Activated naive CD4-positive, alpha-beta T cell treated with anti-CD3 and anti-CD28 coated beads, Interleukin-2, amount 50 U/mL, for 72 hours (primary cell): ENCODE data around the gene RAPGEF5. TPM values are rescaled to one million over a fixed set of nuclear protein-coding genes. Genes with fewer than 3 reads are reported as not detected.

Source experiments
- ATAC-seq, 2 donors: fragments of 150-1000 bp; cut with Tn5 transposase; 2 replicates each; pipeline ENCODE4 v1.10.0; 2021; ENCODE audit warnings: mild to moderate bottlenecking in 2 of 2, moderate library complexity in 2 of 2
- DNase-seq, 2 donors: peaks; one replicate each; pipeline ENCODE4 v3.0.0; 2021 to 2022; ENCODE audit warnings: low spot score in 2 of 2
- H3K27ac Mint-ChIP-seq, 2 donors: one replicate each; pipeline ENCODE4 v1.8.0; 2022; ENCODE audit warnings: mild to moderate bottlenecking in 2 of 2, mixed read lengths in 2 of 2
- H3K36me3 Mint-ChIP-seq, 2 donors: one replicate each; pipeline ENCODE4 v1.8.0; 2022; ENCODE audit warnings: mixed read lengths in 2 of 2
- H3K9me3 Mint-ChIP-seq, 2 donors: one replicate each; pipeline ENCODE4 v1.8.0; 2022; ENCODE audit warnings: mixed read lengths in 2 of 2
- total RNA-seq, 2 donors: library from RNA; stranded (reverse); gene quantifications; one replicate each; pipeline ENCODE4 v1.2.3, GENCODE V29; 2022

RAPGEF5 gene
- total RNA-seq, 2 donors from 2014 or later, result 0.23 to 0.53 TPM

DNA sequence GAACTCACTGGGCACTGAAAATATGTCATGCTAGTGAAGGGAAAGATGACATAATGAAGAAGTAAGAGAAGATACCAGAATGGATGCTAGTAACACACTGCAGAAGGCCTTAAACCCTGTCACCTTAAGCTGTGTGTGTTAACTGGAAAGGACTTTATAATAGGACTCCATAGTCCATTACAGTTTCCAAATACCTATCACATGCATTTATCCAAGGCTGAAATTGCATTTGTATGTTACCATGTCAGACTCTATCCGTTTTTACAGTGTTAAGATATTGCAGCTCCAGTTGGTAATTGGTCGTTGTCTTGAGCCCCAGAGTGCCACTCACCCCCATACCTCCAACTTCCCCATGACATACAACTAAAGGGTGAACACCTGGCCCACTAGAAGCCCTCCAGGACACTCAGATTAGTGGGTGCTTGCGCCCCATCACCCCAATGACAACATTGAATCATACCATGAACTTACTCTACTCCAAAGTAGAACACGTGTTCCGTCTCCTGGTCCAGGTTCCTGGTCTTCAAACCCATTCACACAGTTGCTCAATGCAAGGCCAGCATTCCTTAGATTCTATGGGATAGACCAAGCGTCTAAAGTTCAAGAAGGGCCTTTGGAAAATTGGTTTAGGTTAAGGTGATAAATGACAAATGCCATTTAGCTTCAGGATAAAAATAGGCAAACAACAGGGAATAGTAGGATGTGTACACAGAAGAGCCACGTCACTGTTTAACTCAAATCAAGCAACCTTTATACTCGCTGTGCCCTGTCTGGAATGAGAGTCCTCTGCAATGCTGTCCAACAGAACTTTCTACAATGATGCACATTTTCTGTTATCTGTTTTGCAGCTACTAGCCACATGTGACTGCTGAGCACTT, 2.1 kb upstream of the RAPGEF5 start:
- Mint-ChIP-seq H3K9me3 (peaks cover 0 to 9% of the 10 kb centered on the region in 2 donors), H3K27ac (no peak overlapping the region), H3K36me3 (peaks cover 4 to 11% of the 10 kb centered on the region in 2 donors)
- no peak for DNase-seq
- no peak for ATAC-seq

DNA sequence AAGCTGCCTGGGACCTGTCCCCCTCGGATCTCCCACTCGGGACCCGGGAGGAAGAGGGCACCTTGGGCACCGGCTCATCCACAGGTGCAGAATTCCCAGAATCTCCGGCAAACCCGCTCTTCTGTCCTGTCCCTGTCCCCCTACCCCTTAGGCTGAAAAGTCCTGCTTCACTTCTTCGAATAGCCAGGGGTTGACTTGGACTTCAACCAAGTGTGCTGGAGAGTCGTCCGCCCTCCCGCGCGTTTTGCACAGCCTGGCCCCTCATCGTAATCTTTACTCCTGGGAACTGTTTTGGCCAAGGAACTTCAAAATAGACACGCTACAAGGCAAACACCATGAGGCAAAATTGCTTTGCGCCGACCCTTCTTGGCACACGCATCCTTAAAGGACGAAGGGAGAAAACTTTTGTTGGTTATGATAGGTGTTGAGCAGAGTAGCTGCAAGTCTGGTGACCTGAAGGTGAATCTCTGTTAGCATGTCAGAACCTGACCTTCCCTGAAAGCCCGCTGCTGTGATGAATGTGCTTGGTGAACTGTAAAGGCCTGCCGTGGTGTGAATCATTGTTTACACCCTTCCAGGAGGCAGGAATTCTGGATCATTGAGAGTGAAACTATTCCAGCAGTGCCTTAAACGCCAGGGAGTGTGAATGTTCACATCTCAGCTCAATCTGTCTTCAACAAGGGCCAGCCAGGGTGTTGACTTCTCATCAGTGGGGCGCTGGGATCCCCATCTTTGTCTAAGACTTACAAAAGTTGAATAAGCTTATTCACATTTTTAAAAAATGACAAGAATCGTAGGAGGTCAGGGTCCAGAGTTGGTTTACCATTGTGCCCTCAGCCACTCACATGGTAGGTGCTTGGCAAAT, 589 bp upstream of the RAPGEF5 start:
- Mint-ChIP-seq H3K36me3 (peaks cover 4 to 11% of the 10 kb centered on the region in 2 donors), H3K9me3 (peaks cover 0 to 9% of the 10 kb centered on the region in 2 donors), H3K27ac (no peak overlapping the region)
- ATAC-seq (no peak), DNase-seq (no peak)

DNA sequence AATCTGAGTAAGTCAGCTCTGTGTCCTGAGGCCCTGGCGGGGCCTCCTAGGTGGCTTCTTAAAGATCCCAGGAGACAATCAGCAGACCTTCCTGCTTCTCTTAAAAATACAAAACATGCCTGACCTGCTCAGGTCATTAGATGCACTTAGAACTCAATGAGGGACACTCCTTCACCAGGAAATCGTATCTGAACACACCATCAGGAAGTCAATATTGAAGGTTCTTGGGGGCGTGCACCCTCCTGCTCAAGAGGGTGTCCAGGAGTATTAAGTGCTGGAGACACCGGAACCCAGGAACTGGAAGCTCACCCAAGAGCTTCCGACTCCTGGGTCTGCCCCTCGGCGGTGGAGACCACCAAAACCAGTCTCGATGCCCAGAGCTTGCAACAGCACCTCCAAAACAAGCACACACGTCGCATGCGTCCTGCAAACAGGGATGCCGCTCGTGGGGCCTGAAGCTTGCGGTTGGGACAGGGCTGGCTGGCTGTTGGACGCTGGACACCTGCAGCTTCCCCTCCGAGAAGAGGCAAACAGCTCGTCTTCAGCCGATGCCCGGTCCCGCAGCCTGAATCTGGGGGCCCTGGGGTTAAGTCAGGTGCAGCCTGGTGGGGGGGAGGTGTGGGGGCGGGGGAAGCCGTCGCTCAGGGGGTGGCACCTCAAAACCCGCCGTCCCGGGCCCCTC, 803 bp downstream of the RAPGEF5 start:
- Mint-ChIP-seq H3K27ac (no peak overlapping the region), H3K36me3 (peaks cover 4 to 11% of the 10 kb centered on the region in 2 donors), H3K9me3 (peaks cover 0 to 9% of the 10 kb centered on the region in 2 donors)
- DNase-seq, result no peak
- no peak for ATAC-seq

DNA sequence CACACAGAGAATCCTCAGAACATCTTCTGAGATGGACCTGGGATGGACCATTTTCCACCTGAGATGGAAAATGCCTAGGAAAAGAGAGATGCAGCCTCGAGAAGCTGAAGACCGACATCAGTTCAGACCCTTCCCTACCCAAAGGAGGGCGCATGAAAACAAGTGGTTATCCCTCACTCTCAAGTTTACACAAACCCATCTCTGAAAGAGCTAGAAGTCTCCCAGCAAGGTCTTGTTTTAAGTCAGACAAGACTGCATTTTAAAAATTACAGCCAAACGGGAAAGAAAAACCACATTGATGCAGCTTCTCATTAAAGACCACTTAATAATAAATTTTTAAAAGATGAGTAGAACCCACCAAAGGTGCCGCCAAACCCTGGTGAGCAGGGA, 1.3 kb downstream of the RAPGEF5 start:
- no peak for DNase-seq
- Mint-ChIP-seq H3K27ac (no peak overlapping the region), H3K9me3 (peaks cover 0 to 9% of the 10 kb centered on the region in 2 donors), H3K36me3 (peaks cover 4 to 11% of the 10 kb centered on the region in 2 donors)
- ATAC-seq, result no peak

DNA sequence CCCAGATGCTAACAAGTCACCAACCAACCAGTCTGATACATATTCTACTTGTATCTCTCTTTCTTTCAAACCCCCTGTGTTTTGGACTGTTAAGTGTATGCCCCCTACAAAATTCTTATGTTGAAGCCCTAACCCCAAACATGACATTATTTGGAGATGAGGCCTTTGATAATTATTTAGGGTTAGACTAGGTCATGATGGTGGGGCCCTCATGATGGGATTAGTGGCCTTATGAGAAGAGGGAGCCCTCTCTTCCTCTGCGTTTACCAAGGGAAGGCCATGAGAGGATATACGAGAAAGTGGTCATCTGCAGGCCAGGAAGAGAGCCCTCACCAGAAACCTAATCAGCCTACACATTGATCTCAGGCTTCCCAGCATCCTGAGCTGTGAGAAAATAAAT, 2.5 kb downstream of the RAPGEF5 start:
- no peak for ATAC-seq
- Mint-ChIP-seq H3K36me3 (peaks cover 4 to 11% of the 10 kb centered on the region in 2 donors), H3K27ac (no peak overlapping the region), H3K9me3 (peaks cover 0 to 9% of the 10 kb centered on the region in 2 donors)
- no peak for DNase-seq

DNA sequence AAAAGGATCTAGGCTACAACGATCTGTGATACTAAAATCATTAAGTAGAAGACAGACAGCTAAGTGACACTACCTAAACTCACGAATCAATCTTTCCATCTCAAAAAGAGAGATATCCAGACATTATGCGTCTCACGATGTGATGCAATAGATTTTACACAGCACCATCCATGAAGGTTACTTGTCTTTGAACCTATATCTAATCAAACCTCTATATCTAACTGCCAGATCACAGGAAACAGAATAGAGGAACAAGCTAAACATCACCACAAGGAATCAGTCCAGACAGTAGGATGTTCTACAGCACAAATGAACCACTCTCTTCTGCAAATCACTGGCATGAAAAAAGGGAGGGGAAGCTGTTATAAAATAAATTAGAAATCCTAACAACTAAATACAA, 4.1 kb downstream of the RAPGEF5 start:
- DNase-seq (no peak), ATAC-seq (no peak)
- Mint-ChIP-seq H3K9me3 (peaks cover 0 to 9% of the 10 kb centered on the region in 2 donors), H3K27ac (no peak overlapping the region), H3K36me3 (peaks cover 4 to 11% of the 10 kb centered on the region in 2 donors)

DNA sequence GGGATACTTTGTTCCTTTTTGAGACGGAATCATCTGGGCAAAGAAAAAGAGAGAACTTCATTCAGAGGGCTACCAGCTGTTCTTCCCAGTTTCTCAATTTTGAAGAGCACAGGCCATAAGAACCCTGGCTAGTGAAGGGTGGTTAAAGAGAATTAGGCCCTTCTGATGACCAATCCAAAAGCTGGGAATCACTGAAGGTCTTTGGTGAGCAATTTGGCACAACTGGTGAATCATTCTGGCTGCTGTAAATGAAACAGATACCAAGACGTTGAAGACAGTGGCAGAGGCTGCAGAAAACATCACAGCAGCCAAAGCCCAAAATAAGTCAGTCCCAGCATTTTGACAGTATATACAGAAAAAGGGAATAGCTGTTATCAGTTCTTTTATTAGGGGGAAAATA, 5.1 kb downstream of the RAPGEF5 start:
- ATAC-seq (no peak), DNase-seq (no peak)
- H3K36me3 Mint-ChIP-seq, result peaks cover 4 to 11% of the 10 kb centered on the region in 2 donors
- H3K9me3 Mint-ChIP-seq, result peaks cover 0 to 9% of the 10 kb centered on the region in 2 donors
- H3K27ac Mint-ChIP-seq, result no peak overlapping the region

DNA sequence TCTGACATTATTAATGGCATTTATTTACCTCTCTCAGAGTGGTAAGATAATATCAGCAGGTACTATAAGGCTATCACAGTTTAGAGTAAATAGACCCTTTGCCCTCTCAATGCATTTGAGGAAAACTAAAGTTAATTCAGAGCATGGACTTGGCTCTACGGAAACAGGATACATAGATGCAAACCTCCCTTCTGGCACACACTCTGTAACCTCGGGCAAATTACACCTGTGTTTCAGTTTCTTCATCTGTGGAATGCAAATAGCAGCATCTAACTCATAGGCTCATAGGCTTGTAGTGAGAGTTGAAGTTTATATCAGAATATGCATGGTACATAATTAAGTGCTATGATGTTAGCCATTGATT, 5.6 kb downstream of the RAPGEF5 start:
- H3K36me3 Mint-ChIP-seq, result peaks cover 4 to 11% of the 10 kb centered on the region in 2 donors
- DNase-seq, result no peak
- ATAC-seq, result no peak
- peaks cover 0 to 9% of the 10 kb centered on the region in 2 donors for H3K9me3 Mint-ChIP-seq
- no peak overlapping the region for H3K27ac Mint-ChIP-seq

DNA sequence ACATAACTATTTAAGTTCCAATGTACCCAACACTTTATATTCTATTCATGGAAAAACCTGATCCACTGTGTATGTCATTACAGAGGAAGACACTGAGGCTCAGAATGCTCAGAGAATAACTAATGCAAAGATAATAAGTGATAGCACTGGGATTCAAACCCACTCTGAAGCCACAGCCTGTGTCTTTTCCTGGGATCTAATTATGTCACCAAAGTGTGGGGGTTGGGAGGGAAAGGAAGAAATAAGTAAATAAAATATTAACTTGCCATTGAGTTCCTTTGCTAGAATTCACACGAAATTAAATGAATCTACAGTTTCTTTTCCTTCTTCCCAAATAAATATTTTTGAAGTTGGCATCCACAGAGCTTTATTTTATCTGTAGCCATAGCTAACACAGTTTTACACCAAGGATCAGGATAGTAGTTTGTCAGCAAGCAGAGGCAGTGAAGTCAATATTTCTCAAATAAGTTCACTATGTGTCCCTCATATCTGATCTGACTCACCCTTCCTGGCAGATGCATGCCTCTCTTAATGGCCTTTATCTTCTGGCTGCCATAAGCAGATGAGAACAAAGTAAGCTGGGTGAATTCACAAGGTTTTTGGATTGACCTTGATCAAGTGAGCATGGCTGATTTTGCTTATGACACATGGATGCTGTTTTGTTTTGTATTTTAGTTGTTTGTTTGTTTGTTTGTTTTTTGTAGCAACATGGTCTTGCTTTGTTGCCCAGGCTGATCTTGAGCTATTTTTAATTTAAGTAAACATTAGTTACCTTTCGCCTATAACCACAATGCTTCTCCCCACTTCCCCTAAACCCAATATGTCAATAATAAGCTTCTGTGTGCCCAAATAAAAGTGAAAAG, 6.3 kb downstream of the RAPGEF5 start:
- DNase-seq, result no peak
- no peak overlapping the region for H3K27ac Mint-ChIP-seq
- H3K36me3 Mint-ChIP-seq, result peaks cover 4 to 10% of the 10 kb centered on the region in 2 donors
- H3K9me3 Mint-ChIP-seq, result peaks cover 0 to 9% of the 10 kb centered on the region in 2 donors
- ATAC-seq, result no peak

DNA sequence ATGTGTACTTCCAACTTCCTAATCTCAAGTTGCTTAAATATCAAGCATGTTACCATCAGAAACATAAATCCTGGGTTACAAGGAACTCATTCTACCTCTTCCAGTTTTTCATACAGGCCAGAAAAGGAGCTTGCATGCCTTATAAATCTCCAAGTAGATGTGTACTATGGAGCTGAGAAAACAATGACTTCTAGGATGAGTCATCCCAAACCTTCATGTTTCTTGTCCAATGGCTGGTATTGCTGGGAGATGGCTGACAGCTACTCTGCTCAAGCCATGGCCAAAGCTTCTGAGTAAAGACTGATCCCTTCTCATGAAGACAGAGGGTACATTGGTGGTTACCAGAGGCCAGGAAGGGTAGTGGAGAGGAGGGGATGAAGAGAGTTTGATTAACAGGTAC, 8.6 kb downstream of the RAPGEF5 start:
- no peak for ATAC-seq
- Mint-ChIP-seq H3K36me3 (no peaks in the 10 kb centered on the region), H3K27ac (no peak overlapping the region), H3K9me3 (no peaks in the 10 kb centered on the region)
- no peak for DNase-seq

DNA sequence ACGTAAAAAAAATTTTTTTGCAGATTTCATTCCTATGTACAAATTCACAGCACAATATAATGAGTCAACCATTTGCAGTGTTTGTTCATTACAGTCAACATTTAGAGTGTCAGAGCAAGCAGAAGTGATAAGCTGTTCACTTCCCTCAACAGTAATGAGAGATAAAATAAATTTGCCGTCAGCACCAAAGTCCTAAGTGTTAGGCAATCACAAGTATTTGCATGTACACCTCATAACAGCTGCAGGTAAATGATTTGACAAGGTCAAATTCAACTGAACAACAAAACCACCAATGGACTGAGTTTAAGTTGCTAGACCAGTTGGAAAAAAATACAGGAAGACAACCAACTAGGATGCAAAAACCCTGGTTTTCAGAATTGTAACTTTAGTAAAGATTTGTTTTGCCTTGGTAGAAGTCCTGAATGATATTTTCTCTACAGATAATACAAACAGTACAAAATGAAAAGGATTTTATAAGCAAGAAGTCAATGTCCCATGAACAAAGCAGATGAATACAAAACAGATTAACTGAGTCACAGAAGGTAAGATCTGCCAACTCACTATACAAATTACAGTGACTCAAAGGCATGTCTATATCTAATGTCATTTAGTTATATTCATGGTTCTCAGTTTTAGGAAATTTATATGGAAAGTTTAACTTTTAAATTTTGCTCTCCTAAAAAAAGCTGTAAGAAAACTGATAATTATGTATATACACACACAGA, 10.4 kb downstream of the RAPGEF5 start:
- Mint-ChIP-seq H3K36me3 (no peaks in the 10 kb centered on the region), H3K9me3 (no peaks in the 10 kb centered on the region), H3K27ac (no peak overlapping the region)
- DNase-seq (no peak), ATAC-seq (no peak)

DNA sequence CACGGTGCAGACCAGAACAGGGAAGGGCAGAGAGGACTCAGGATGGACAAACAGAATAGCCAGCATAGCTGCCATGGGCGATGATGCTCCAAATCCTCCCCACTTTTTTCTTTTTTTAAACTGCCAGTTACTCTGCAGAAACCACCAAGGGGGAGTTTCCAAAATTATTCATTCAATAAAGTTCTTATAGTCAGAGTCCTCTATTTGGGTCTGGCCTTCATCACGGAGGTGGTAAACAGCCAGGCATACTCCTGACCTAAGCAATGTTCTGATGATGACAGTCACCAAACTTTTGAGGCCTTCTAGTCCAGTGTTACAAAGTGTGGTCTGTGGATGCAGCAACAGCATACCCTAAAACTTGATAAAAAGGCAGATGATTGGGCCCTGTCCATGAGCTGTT, 12.3 kb downstream of the RAPGEF5 start:
- H3K9me3 Mint-ChIP-seq, result no peaks in the 10 kb centered on the region
- ATAC-seq, result no peak
- no peak overlapping the region for H3K27ac Mint-ChIP-seq
- DNase-seq, result no peak
- no peaks in the 10 kb centered on the region for H3K36me3 Mint-ChIP-seq

DNA sequence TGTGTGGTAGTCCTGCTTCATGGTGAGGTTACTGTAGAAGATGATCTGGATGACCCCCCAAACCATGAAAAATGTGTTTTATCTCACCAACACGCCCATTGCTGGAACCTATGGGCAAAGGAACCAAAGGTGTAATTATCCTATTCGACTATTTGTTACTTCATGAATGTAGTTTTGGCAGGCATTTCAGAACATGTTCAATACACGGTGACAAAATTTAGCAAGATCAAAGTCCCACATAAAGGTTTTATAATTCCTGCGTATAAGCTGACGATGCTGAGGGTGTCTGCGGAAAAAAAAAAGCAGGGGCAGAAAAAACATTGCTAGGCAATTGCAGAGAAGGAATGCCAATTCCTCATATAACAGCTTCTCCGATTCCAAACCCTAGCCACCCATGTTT, 13.3 kb downstream of the RAPGEF5 start:
- ATAC-seq, result no peak
- H3K27ac Mint-ChIP-seq, result no peak overlapping the region

DNA sequence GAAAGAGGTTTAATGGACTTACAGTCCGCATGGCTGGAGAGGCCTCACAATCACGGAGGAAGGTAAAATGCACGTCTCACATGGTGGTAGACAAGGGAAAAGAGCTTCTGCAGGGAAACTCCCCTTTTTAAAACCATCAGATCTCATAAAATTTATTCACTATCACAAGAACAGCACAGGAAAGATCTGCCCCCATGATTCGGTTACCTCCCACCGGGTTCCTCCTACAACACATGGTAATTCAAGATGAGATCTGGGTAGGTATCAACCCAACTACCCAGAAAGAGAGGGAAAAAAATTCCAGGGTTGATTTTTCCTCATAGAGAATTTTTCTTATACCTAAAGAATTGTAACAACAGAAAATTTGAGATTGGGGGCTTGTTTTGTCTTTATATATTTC, 13.9 kb downstream of the RAPGEF5 start:
- Mint-ChIP-seq H3K9me3 (no peaks in the 10 kb centered on the region), H3K27ac (no peak overlapping the region), H3K36me3 (no peaks in the 10 kb centered on the region)
- ATAC-seq (no peak), DNase-seq (no peak)

More for the DNA sequence above, 13.3 kb downstream of the RAPGEF5 start:
- no peaks in the 10 kb centered on the region for H3K36me3 Mint-ChIP-seq
- no peak for DNase-seq
- no peaks in the 10 kb centered on the region for H3K9me3 Mint-ChIP-seq

DNA sequence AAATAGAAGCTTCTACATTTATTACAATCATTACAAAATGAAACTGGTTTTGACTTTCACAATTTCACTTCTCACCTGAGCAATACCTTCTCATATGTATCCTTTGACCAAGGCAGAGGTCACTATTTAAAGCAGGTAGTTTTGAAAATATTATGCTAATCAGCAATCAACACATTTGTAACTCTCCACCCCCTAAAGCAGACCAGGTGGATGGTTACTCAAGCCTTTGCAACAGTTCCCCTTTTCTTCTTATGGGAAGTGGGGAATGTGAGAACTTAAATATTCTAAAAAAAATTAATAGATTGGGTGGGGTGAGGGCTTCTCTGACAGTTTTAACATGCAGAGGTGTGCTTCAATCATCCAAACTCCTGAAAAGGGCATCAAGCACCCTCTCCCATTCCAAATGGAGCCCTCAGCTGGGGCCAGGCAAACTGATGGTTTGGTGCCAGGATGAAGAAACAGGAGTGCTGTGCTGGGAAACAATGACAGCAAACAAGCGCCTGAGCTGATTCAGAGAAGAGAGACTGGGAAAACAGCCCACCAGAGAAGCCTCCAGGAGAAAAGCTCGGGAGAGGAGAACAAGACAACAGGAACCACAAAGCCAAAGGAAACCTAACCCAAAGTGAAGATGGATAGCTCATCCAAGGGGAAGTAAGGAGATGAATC, 17.1 kb downstream of the RAPGEF5 start:
- H3K36me3 Mint-ChIP-seq, result no peaks in the 10 kb centered on the region
- no peaks in the 10 kb centered on the region for H3K9me3 Mint-ChIP-seq
- no peak for ATAC-seq
- DNase-seq, result no peak
- H3K27ac Mint-ChIP-seq, result no peak overlapping the region
